Gastroesophageal sphincter (tissue), 4 donors: Measurements from ENCODE around the gene EPB41L3. TPM values are rescaled to one million over a fixed set of nuclear protein-coding genes. Genes with fewer than 3 reads are reported as not detected.
A peak's percentile ranks its signal among the peaks of the same experiment; 100 is the strongest.

Source experiments
- ATAC-seq: fragments of 150-250 bp; one replicate; pipeline ENCODE4 v1.9.1; 2016; ENCODE audit warnings: mild to moderate bottlenecking, moderate library complexity
- H3K27ac ChIP-seq, 4 donors: fragments of 200-600 bp; sonication (generic) in 3 of 4; 1 replicate in 3 of 4; 2 replicates in 1 of 4; pipeline ENCODE4 v1.5.1; 2016 to 2019
- H3K27me3 ChIP-seq: fragments of 200-600 bp; sonication (generic); one replicate; pipeline ENCODE4 v1.5.1; 2019
- H3K36me3 ChIP-seq, 2 donors: fragments of 200-600 bp; sonication (generic); one replicate each; pipeline ENCODE4 v1.5.1; 2019; ENCODE audit warnings: control low read depth in 1 of 2
- H3K4me1 ChIP-seq, 3 donors: fragments of 200-600 bp; sonication (generic); 1 replicate in 2 of 3; 2 replicates in 1 of 3; pipeline ENCODE4 v1.5.1; 2016 to 2019; ENCODE audit warnings: control low read depth in 2 of 3
- H3K4me3 ChIP-seq, 2 donors: fragments of 200-600 bp; sonication (generic); one replicate each; pipeline ENCODE4 v1.5.1; 2019; ENCODE audit warnings: mild to moderate bottlenecking in 1 of 2, moderate library complexity in 1 of 2
- H3K9me3 ChIP-seq, 3 donors: fragments of 200-600 bp; sonication (generic); one replicate each; pipeline ENCODE4 v1.5.1; 2017 to 2019; ENCODE audit warnings: control low read depth in 2 of 3
- CTCF ChIP-seq, 4 experiments: fragments of 200-600 bp in 2 of 4; fragments of 450-650 bp in 2 of 4; sonication (generic) in 1 of 4; IDR thresholded peaks; one replicate each; pipeline ENCODE4 v1.5.1; 2017 to 2019; ENCODE audit warnings: antibody characterized with exemption in 4 of 4, mild to moderate bottlenecking in 2 of 4, moderate library complexity in 2 of 4
- EP300 ChIP-seq: sonication (generic); formaldehyde crosslinking; IDR thresholded peaks from one replicate; pipeline ENCODE4 v1.6.1; 2017; ENCODE audit warnings: antibody characterized with exemption, mild to moderate bottlenecking
- POLR2A ChIP-seq, 2 donors: fragments of 450-650 bp; IDR thresholded peaks; one replicate each; pipeline ENCODE4 v1.6.1; 2017; ENCODE audit warnings: antibody characterized with exemption in 2 of 2, mild to moderate bottlenecking in 2 of 2, moderate library complexity in 1 of 2
- POLR2AphosphoS5 ChIP-seq: sonication (generic); formaldehyde crosslinking; IDR thresholded peaks from one replicate; pipeline ENCODE4 v1.6.1; 2017; ENCODE audit warnings: antibody characterized with exemption
- WGBS, 2 donors: methylation state at CpG; one replicate each; pipeline ENCODE4 v1.1.5; 2018; ENCODE audit warnings: low coverage in 1 of 2; 5-methylcytosine and 5-hydroxymethylcytosine counted together
- total RNA-seq, 4 donors: library from RNA; depleted of rRNA; stranded (reverse); fragments of >200 nt; gene quantifications; one replicate each; pipeline ENCODE4 v1.1.0, GENCODE V29; 2016

The EPB41L3 gene
- total RNA-seq, 4 donors from 2014 or later, result 27.4 to 66.6 (median 43.4) TPM

GRCh38 chr18:5481621-5482020, 62.2 kb downstream of the EPB41L3 start:
- Histone ChIP-seq H3K4me3 (no peak overlapping the region), H3K9me3 (no peaks in the 10 kb centered on the region), H3K27ac (no peak overlapping the region), H3K4me1 (no peaks in the 10 kb centered on the region), H3K27me3 (no peaks in the 10 kb centered on the region), H3K36me3 (no peaks in the 10 kb centered on the region)
- 100% methylated on average over 5 of the region's 5 CpGs; no CpG with 5 or more reads in 1 of the 2 donors for WGBS, 2 donors
- ATAC-seq, result no peak
- no peak for TF ChIP-seq POLR2AphosphoS5

DNA sequence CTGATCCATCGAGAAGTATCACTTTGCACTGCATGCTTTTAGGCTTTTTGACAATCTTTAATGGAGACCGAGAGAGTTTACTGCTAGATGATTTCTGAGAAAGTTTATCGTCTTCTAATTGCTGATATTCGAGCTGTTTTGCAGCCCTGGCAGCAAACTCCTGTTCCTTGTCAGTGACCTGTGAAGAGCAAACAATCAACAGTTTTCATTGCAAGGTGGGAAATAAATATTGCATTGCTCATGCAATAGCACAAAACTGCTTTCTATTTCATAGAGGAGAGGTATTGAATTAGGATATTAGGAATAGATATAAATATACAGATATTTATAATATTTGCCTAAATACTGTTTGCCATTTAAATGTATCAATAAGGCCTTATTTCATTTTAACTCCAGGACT, 65.5 kb downstream of the EPB41L3 start:
- Histone ChIP-seq H3K36me3 (no peaks in the 10 kb centered on the region), H3K27me3 (no peaks in the 10 kb centered on the region), H3K9me3 (no peaks in the 10 kb centered on the region), H3K4me1 (peaks cover 0 to 5% (median 0%) of the 10 kb centered on the region in 3 donors), H3K4me3 (no peak overlapping the region), H3K27ac (no peak overlapping the region)
- ATAC-seq, result no peak
- WGBS, 2 donors, result 58 to 82% methylated on average over 4 of the region's 4 CpGs
- no peak for TF ChIP-seq POLR2AphosphoS5
- no peak for TF ChIP-seq POLR2A (IDR thresholded peaks at IDR 0.05)
- no peak for TF ChIP-seq CTCF (IDR thresholded peaks at IDR 0.05)
- TF ChIP-seq EP300, result no peak

GRCh38 chr18:5476961-5477800, 66.6 kb downstream of the EPB41L3 start:
- no peak for TF ChIP-seq CTCF (IDR thresholded peaks at IDR 0.05)
- TF ChIP-seq POLR2A (IDR thresholded peaks at IDR 0.05), result no peak
- Histone ChIP-seq H3K36me3 (no peaks in the 10 kb centered on the region), H3K27me3 (no peaks in the 10 kb centered on the region), H3K4me1 (peaks cover 0 to 5% (median 0%) of the 10 kb centered on the region in 3 donors), H3K27ac (no peak overlapping the region), H3K4me3 (no peak overlapping the region), H3K9me3 (no peaks in the 10 kb centered on the region)
- 75 to 79% methylated on average over 4 to 6 of the region's 6 CpGs for WGBS, 2 donors
- ATAC-seq, result no peak

DNA sequence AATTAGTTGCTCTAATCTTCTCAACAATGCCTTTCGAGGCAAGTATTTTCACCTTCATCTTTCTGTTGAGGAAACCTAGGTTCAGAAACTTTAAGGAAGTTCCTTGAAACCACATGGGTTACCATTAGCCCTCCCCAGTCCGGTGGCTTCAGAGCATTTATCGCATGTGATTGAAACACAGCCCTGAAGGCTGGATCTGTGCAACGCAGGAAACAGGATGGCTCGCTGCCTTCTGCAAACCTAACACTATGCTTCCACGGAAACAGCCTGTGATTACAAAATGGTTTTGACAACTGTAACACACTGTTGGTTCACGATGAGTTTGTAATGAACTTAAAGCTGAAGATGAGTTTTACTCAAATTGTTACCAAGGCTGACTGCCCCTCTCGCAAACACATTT, 68.5 kb downstream of the EPB41L3 start:
- H3K36me3 ChIP-seq, result no peaks in the 10 kb centered on the region
- ATAC-seq, result peak; percentile 51
- peaks cover 0 to 5% (median 0%) of the 10 kb centered on the region in 3 donors for H3K4me1 ChIP-seq
- H3K4me3 ChIP-seq, result no peak overlapping the region
- no peaks in the 10 kb centered on the region for H3K27me3 ChIP-seq
- 30 to 36% methylated on average over 7 to 8 of the region's 8 CpGs for WGBS, 2 donors
- H3K27ac ChIP-seq, result no peak overlapping the region
- TF ChIP-seq CTCF (IDR thresholded peaks at IDR 0.05), result no peak
- no peak for TF ChIP-seq POLR2A (IDR thresholded peaks at IDR 0.05)
- TF ChIP-seq POLR2AphosphoS5, result no peak
- TF ChIP-seq EP300, result no peak
- no peaks in the 10 kb centered on the region for H3K9me3 ChIP-seq

- Histone ChIP-seq H3K4me3 (no peak overlapping the region), H3K36me3 (no peaks in the 10 kb centered on the region), H3K4me1 (no peaks in the 10 kb centered on the region), H3K9me3 (no peaks in the 10 kb centered on the region), H3K27ac (no peak overlapping the region), H3K27me3 (no peaks in the 10 kb centered on the region)
- no peak for TF ChIP-seq EP300
- TF ChIP-seq CTCF (IDR thresholded peaks at IDR 0.05), result no peak
- no peak for TF ChIP-seq POLR2A (IDR thresholded peaks at IDR 0.05)
- peak; percentile 15 for ATAC-seq
- 90% methylated on average over 7 to 8 of the region's 13 CpGs for WGBS, 2 donors
These were observed 74.5 kb downstream of the EPB41L3 start for GRCh38 chr18:5469340-5469739.
